DOHH2 (cell line): Measurements from ENCODE around the gene ZBTB45.

Experiments used
- EZH2phosphoT487 ChIP-seq: fragments of 200-600 bp; sonication (generic); IDR thresholded peaks from 2 replicates; pipeline ENCODE4 v1.6.1; 2017; ENCODE audit warnings: borderline replicate concordance, mild to moderate bottlenecking, antibody characterized with exemption, low read length, moderate library complexity, mixed read lengths
- TF ChIP-seq, protein P1 (sequence below): fragments of 200-600 bp; sonication (generic); IDR thresholded peaks from one replicate; pipeline ENCODE4 v1.5.1; 2014; ENCODE audit warnings: antibody characterized with exemption, mild to moderate bottlenecking, low read depth, low read length; ENCODE audit not compliant: poor library complexity, severe bottlenecking

DNA sequence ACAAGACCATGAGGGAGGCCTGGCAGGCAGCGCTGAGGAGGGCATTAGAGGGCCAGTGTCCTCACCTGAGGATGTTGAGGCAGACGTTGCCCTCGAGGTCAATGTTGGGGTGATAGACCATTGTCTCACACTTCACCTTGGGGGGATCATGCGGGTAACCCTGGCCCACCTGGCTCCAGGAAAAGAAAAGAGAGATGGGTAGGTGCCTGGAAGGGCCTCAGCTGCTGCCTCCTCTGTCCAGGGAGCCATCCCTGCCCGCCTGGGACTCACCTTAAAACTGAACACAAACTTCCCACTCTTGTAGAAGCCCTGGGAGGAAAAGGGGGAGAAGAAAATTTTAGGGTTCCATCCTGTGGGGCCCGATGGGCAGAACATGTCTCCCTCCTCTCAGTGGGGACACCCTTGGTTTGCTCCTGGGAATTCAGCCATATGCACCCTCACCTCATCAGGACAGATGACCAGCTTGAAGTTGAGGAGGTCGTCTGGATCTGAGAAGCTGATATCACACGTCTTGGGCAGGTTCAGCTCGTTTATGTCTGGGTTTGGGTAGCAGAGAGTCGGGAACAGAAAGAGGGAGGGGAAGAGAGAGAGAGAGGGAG, 37.1 kb upstream of the ZBTB45 start:
- TF ChIP-seq, protein P1, sequence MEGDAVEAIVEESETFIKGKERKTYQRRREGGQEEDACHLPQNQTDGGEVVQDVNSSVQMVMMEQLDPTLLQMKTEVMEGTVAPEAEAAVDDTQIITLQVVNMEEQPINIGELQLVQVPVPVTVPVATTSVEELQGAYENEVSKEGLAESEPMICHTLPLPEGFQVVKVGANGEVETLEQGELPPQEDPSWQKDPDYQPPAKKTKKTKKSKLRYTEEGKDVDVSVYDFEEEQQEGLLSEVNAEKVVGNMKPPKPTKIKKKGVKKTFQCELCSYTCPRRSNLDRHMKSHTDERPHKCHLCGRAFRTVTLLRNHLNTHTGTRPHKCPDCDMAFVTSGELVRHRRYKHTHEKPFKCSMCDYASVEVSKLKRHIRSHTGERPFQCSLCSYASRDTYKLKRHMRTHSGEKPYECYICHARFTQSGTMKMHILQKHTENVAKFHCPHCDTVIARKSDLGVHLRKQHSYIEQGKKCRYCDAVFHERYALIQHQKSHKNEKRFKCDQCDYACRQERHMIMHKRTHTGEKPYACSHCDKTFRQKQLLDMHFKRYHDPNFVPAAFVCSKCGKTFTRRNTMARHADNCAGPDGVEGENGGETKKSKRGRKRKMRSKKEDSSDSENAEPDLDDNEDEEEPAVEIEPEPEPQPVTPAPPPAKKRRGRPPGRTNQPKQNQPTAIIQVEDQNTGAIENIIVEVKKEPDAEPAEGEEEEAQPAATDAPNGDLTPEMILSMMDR = no peak
- no peak for TF ChIP-seq EZH2phosphoT487
